Measurements from ENCODE around the gene COL23A1. TPM values are rescaled to one million over a fixed set of nuclear protein-coding genes. Genes with fewer than 3 reads are reported as not detected.
A peak's percentile ranks its signal among the peaks of the same experiment; 100 is the strongest.
"Not testable (repeated sequence)": the region's sequence is repeated elsewhere in the genome, so short reads cannot be mapped to it uniquely, and the experiment has no call there.

COL23A1 gene
- polyA plus RNA-seq, 1 donor from 2014 or later, result 0.18 TPM

DNA sequence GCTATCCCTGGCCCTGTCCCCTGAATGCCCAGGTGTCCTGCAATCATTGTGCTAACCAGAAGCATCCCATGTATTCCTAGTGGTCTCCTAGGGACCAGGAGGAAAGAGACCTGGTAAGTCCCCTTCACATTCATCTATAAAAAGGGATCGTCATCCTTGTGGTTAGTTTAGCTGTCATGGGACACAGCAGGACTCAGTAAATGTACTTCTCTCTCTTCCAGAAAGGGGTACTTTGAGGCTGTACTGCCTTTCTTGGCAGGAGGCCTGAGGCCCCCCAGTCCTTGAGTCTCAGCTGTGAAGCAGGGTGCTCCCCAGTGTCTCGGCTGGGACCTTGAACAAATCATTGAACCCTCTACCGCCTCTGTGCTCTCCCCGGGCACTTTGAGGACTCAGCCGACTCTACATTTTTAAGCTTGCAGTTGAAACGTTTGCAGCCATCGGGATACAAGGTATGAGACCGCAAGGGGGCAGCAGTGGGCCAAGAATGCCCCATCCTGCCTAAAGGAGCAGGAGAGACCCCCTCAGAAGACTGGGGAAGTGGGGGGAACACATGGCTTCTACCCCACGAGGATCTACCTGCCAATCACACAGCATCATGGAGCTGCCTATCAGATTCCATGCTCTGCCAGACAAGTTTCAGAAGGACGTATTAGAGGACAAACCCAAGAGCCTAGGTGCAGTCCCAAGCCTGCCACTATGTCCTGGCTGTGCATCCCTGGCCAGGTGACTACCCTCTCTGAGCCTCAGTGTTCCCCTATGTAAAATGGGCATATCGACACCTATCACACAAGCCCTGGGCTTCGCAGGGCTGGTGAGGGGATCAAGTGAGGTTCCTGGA lies 355.2 kb downstream of the COL23A1 start:
- H3K36me3 Mint-ChIP-seq, result no peaks in the 10 kb centered on the region
- no peaks in the 10 kb centered on the region for H3K9me3 Mint-ChIP-seq
- H3K27ac Mint-ChIP-seq, result peak overlapping the region in 2 of 3 donors; percentile 73 to 81
- H3K4me3 Mint-ChIP-seq, result peak overlapping the region; percentile 18 to 87 (median 38)
- no peaks in the 10 kb centered on the region for H3K27me3 Mint-ChIP-seq
- H3K4me1 Mint-ChIP-seq, result peaks cover 14 to 35% (median 21%) of the 10 kb centered on the region in 3 donors

- Mint-ChIP-seq H3K4me1 (peaks cover 21 to 38% (median 21%) of the 10 kb centered on the region in 3 donors), H3K36me3 (no peaks in the 10 kb centered on the region), H3K27me3 (no peaks in the 10 kb centered on the region), H3K4me3 (peak overlapping the region in 3 of 4 donors; percentile 4 to 87 (median 17)), H3K27ac (peak overlapping the region in 2 of 3 donors; percentile 59 to 81), H3K9me3 (no peaks in the 10 kb centered on the region)
Measured at GRCh38 chr5:178234121-178234749, 356.0 kb downstream of the COL23A1 start.

- Mint-ChIP-seq H3K27me3 (no peaks in the 10 kb centered on the region), H3K4me3 (peak overlapping the region; percentile 77 to 89 (median 85)), H3K9me3 (no peaks in the 10 kb centered on the region), H3K4me1 (peaks cover 22 to 36% (median 24%) of the 10 kb centered on the region in 3 donors), H3K27ac (peak overlapping the region; percentile 31 to 96 (median 92)), H3K36me3 (peaks cover 5% of the 10 kb centered on the region)
Measured at GRCh38 chr5:178232920-178233429, 357.2 kb downstream of the COL23A1 start.

DNA sequence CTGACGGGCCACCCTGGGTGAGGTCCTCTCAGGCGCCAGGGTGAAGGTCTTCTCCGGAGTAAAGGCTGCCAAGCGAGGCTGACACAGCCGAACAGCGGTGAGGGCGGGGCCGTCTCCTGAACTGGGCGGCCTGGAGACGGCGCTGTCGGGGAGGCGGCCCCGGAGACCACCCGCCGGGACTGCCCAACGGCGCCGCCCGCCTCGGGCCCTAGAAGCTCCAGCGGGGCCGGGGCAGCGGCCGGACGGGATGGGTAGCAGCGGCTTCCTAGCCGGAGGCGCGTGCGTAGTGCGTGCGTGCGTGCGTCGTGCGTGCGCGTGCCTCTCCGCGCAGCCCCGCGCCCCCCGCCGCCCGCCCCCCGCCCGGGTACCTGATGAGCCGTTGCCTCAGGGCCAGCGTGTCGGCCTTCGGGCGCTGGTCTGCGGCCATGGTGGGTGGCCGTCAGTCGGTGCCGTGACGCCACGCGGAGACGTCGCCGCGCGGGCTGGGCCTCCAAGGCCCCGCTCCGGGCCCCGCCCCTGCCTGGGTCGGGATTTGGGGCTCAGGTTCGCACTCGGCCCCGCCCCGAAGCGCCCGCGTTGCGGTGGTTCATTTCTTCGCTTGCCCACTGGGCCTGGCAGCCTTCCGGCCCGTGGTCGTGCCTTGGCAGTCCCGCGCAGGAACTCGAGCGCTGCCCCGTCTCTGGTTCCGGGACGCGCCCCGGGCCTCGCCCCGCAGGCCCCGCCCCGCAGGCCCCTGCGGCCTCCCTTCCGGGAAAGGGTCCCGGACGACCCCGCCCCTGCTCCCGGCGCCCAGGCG lies 357.9 kb downstream of the COL23A1 start, which contains the start of gene PHYKPL:
Gene PHYKPL (minus strand): TSS at position 679 of the 796 bp plus-strand sequence. CDS start 252 bp downstream, at position 427.
- peak within 1 kb of the TSS; percentile 91 to 96 (median 92) for H3K27ac Mint-ChIP-seq
- H3K36me3 Mint-ChIP-seq, result peaks cover 9% of the 10 kb centered on the region
- H3K4me3 Mint-ChIP-seq, result peak within 1 kb of the TSS; percentile 83 to 91 (median 85)
- no peaks in the 10 kb centered on the region for H3K9me3 Mint-ChIP-seq
- no peaks in the 10 kb centered on the region for H3K27me3 Mint-ChIP-seq
- H3K4me1 Mint-ChIP-seq, result peaks cover 23 to 40% (median 31%) of the 10 kb centered on the region in 3 donors

GRCh38 chr5:178231539-178232123 lies 358.6 kb downstream of the COL23A1 start:
- Mint-ChIP-seq H3K9me3 (no peaks in the 10 kb centered on the region), H3K36me3 (peaks cover 14% of the 10 kb centered on the region), H3K4me3 (peak overlapping the region; percentile 34 to 91 (median 80))

GRCh38 chr5:178230879-178231538 lies 359.2 kb downstream of the COL23A1 start:
- Mint-ChIP-seq H3K4me3 (peak overlapping the region; percentile 34 to 91 (median 80)), H3K4me1 (peaks cover 29 to 41% (median 41%) of the 10 kb centered on the region in 3 donors), H3K27me3 (no peaks in the 10 kb centered on the region), H3K36me3 (peaks cover 15% of the 10 kb centered on the region), H3K27ac (peak overlapping the region; percentile 11 to 90 (median 43)), H3K9me3 (no peaks in the 10 kb centered on the region)

More at GRCh38 chr5:178231539-178232123, 358.6 kb downstream of the COL23A1 start:
- Mint-ChIP-seq H3K27me3 (no peaks in the 10 kb centered on the region), H3K4me1 (peaks cover 27 to 41% (median 38%) of the 10 kb centered on the region in 3 donors), H3K27ac (peak overlapping the region; percentile 11 to 71 (median 63))

DNA sequence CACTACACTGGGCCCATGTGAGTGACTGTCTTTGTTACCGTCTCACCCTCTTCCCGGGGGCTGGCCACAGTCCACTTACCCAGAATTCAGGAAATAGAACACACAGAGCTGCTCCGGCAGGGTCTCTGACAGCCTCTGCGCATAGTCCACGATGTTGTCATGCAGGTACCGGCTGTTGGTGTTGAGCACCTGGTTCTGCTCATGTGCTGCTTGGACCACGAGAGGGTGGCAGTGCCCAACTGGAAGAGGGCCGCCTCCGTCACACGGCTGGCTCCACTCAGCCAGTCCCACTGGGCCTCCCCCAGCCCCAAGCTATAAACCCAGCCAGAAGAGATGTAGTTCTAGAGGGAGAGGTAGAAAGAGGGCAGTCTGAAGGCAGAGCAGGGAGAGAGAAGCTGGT lies 360.3 kb downstream of the COL23A1 start:
- peaks cover 15% of the 10 kb centered on the region for H3K36me3 Mint-ChIP-seq
- H3K27me3 Mint-ChIP-seq, result no peaks in the 10 kb centered on the region
- peak overlapping the region in 3 of 4 donors; percentile 34 to 84 (median 71) for H3K4me3 Mint-ChIP-seq
- H3K9me3 Mint-ChIP-seq, result no peaks in the 10 kb centered on the region
- peaks cover 26 to 40% (median 37%) of the 10 kb centered on the region in 3 donors for H3K4me1 Mint-ChIP-seq
- peak overlapping the region in 2 of 3 donors; percentile 43 to 48 for H3K27ac Mint-ChIP-seq

DNA sequence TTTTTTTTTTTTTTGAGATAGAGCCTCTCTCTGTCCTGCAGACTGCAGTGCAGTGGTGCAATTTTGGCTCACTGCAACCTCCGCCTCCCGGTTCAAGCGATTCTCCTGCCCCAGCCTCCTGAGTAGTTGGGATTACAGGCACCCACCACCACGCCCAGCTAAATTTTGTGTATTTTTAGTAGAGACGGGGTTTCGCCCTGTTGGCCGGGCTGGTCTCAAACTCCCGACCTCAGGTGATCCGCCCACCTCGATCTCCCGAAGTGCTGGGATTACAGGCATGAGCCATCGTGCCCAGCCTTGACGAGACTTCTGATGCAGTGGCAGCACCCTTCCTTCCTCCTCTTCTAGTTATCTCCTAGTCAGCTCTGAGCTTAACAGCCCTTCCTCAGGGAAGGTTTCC lies 361.1 kb downstream of the COL23A1 start:
- Mint-ChIP-seq H3K36me3 (peaks cover 15% of the 10 kb centered on the region), H3K4me1 (peaks cover 25 to 39% (median 35%) of the 10 kb centered on the region in 3 donors), H3K4me3 (peak overlapping the region in 1 of 4 donors; percentile 37), H3K27ac (peak overlapping the region in 1 of 3 donors; percentile 48)
- not testable (repeated sequence) for H3K9me3 Mint-ChIP-seq, H3K27me3 Mint-ChIP-seq

DNA sequence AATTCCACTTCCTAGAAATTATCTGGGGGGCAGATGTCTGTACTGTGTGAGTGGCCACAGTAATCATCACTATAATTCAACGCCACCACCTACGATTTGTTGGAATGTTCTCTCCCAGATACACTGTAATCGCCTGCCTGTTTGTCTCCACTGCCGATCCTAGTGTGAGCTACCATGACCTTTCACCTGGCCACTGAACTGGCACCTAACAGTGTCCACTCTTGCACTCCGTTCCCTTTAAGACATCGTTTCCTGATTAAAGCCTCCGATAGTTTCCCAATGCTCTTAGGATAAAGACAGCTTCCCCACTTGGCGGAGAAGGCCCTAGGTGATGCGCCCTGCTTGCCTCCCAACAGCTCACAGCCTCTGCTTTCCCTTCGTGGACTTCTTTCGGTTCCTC lies 361.6 kb downstream of the COL23A1 start:
- Mint-ChIP-seq H3K9me3 (no peaks in the 10 kb centered on the region), H3K36me3 (peaks cover 15% of the 10 kb centered on the region), H3K27me3 (no peaks in the 10 kb centered on the region), H3K27ac (peak overlapping the region; percentile 16 to 53 (median 27)), H3K4me1 (peaks cover 25 to 39% (median 35%) of the 10 kb centered on the region in 3 donors), H3K4me3 (peak overlapping the region in 1 of 4 donors; percentile 37)

DNA sequence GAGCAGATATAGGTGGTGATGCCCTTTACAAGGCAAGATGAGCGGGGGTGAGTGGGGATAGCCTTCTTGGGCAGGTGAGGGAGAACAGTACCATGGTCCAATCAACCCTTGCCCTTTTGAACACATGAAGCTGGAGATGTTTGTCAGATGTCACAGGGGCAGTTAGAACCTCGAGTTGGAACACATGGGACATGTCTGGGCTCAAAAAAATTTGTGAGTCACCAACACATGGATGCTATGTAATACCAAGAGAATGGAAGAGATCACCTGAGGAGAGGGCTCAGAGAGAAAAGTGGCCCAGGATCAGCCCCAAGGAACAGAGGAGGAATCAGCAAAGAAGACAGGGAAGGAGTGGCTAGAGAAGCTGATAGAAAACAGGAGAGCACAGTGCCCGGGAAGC lies 362.3 kb downstream of the COL23A1 start:
- no peaks in the 10 kb centered on the region for H3K9me3 Mint-ChIP-seq
- peaks cover 25 to 35% (median 35%) of the 10 kb centered on the region in 3 donors for H3K4me1 Mint-ChIP-seq
- H3K27ac Mint-ChIP-seq, result peak overlapping the region in 2 of 3 donors; percentile 16 to 61
- H3K36me3 Mint-ChIP-seq, result peaks cover 15% of the 10 kb centered on the region
- H3K27me3 Mint-ChIP-seq, result no peaks in the 10 kb centered on the region
- peak overlapping the region in 2 of 4 donors; percentile 9 to 28 for H3K4me3 Mint-ChIP-seq

- H3K9me3 Mint-ChIP-seq, result no peaks in the 10 kb centered on the region
- H3K4me3 Mint-ChIP-seq, result peak overlapping the region in 3 of 4 donors; percentile 5 to 28 (median 7)
- no peaks in the 10 kb centered on the region for H3K27me3 Mint-ChIP-seq
- peaks cover 15% of the 10 kb centered on the region for H3K36me3 Mint-ChIP-seq
- H3K4me1 Mint-ChIP-seq, result peaks cover 25 to 35% (median 34%) of the 10 kb centered on the region in 3 donors
- peak overlapping the region in 2 of 3 donors; percentile 24 to 81 for H3K27ac Mint-ChIP-seq
Measured at GRCh38 chr5:178227138-178227659, 363.0 kb downstream of the COL23A1 start.

- Mint-ChIP-seq H3K27me3 (no peaks in the 10 kb centered on the region), H3K27ac (no peak overlapping the region), H3K9me3 (no peaks in the 10 kb centered on the region), H3K36me3 (peaks cover 15% of the 10 kb centered on the region), H3K4me1 (peaks cover 19 to 35% (median 30%) of the 10 kb centered on the region in 3 donors), H3K4me3 (peak overlapping the region in 1 of 4 donors; percentile 52)
Measured at GRCh38 chr5:178225174-178225573, 365.0 kb downstream of the COL23A1 start.

DNA sequence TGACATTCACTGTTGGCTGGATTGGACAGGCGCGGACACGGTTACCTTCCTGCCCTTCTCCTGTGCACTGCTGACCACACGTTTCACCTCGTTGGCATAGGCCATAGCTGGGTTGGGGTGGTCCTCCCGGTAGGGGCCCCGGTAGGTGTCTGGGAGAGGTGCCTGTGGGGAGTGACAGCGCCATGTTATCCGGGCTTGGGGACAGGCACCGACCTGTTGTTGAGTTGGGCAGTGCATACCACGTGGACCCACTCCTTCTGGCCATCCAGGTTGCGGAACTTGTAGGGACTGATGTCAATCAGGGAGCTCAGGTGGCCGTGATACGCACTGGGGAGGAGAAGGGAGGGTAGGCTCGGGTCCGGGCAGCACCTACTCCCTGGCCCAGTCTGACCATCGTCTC lies 365.8 kb downstream of the COL23A1 start:
- Mint-ChIP-seq H3K36me3 (peaks cover 15% of the 10 kb centered on the region), H3K4me3 (no peak overlapping the region), H3K27ac (no peak overlapping the region), H3K4me1 (peaks cover 19 to 28% (median 24%) of the 10 kb centered on the region in 3 donors), H3K9me3 (no peaks in the 10 kb centered on the region), H3K27me3 (no peaks in the 10 kb centered on the region)

Measured in IgD-negative memory B cell (primary cell).